IMR-90 (cell line): ENCODE measurements around the gene ZSCAN10. TPM values are rescaled to one million over a fixed set of nuclear protein-coding genes. Genes with fewer than 3 reads are reported as not detected.

Experiments
- ATAC-seq: fragments of 200-7000 bp; cut with Tn5 transposase; 2 replicates; pipeline ENCODE4 v1.9.1; 2020; ENCODE audit warnings: low read depth, mild to moderate bottlenecking, moderate library complexity
- BruUV-seq: library from RNA; stranded (reverse); fragments of 400-500 nt; replicated peaks from 2 replicates; lab custom pipeline; 2021; lab: Mats Ljungman, UMichigan
- CTCF ChIA-PET: fragments of 300-600 bp; formaldehyde crosslinking; extraction: SDS; loops from one replicate; lab custom pipeline; 2021; ENCODE audit warnings: antibody characterized with exemption; lab: Yijun Ruan, JAX
- POLR2A ChIA-PET: fragments of 300-600 bp; sonication (Branson Sonifier 250); formaldehyde crosslinking; loops from one replicate; lab custom pipeline; 2022; ENCODE audit warnings: antibody characterized with exemption; ENCODE audit not compliant: unreplicated experiment; lab: Charles Lee
- DNase-seq: peaks from one replicate; pipeline ENCODE4 v3.0.0; 2013
- H2AFZ ChIP-seq: replicated peaks from 2 replicates; pipeline ENCODE3; 2013; ENCODE audit warnings: low read length, mild to moderate bottlenecking; ENCODE audit not compliant: poor library complexity
- H2AK5ac ChIP-seq: 2 replicates; pipeline ENCODE4 v1.6.1; 2013; ENCODE audit warnings: low read depth, low read length, inconsistent platforms
- H2AK9ac ChIP-seq: replicated peaks from 2 replicates; pipeline ENCODE3; 2013; ENCODE audit warnings: mild to moderate bottlenecking, low read depth, low read length, moderate library complexity; ENCODE audit not compliant: poor library complexity
- H2BK120ac ChIP-seq: 2 replicates; pipeline ENCODE4 v1.6.1; 2013; ENCODE audit warnings: low read depth, low read length, inconsistent platforms
- H2BK15ac ChIP-seq: 3 replicates; pipeline ENCODE4 v1.6.1; 2013; ENCODE audit warnings: low read depth, low read length, inconsistent platforms
- H2BK20ac ChIP-seq: 2 replicates; pipeline ENCODE4 v1.6.1; 2013; ENCODE audit warnings: low read depth, mild to moderate bottlenecking, inconsistent platforms, low read length, moderate library complexity
- H2BK5ac ChIP-seq: 2 replicates; pipeline ENCODE4 v1.6.1; 2013; ENCODE audit warnings: mild to moderate bottlenecking, low read depth, low read length, inconsistent platforms; ENCODE audit not compliant: poor library complexity, severe bottlenecking
- H3K14ac ChIP-seq: replicated peaks from 2 replicates; pipeline ENCODE4 v1.6.1; 2013; ENCODE audit warnings: low read depth, low read length, inconsistent platforms
- H3K18ac ChIP-seq: 2 replicates; pipeline ENCODE4 v1.6.1; 2013; ENCODE audit warnings: low read depth, low read length, control low read depth
- H3K23ac ChIP-seq: 2 replicates; pipeline ENCODE4 v1.6.1; 2013; ENCODE audit warnings: low read depth, low read length, inconsistent platforms
- H3K27ac ChIP-seq: 2 replicates; pipeline ENCODE4 v1.5.1; 2013; ENCODE audit warnings: mild to moderate bottlenecking, control low read depth, low read length; ENCODE audit not compliant: insufficient read depth
- H3K27me3 ChIP-seq: 2 replicates; pipeline ENCODE4 v1.6.1; 2013; ENCODE audit warnings: low read length; ENCODE audit not compliant: control insufficient read depth, insufficient read depth
- H3K36me3 ChIP-seq: 2 replicates; pipeline ENCODE4 v1.6.1; 2013; ENCODE audit warnings: low read length, mixed read lengths; ENCODE audit not compliant: control insufficient read depth, insufficient read depth
- H3K4ac ChIP-seq: 2 replicates; pipeline ENCODE4 v1.6.1; 2013; ENCODE audit warnings: low read depth, low read length, inconsistent platforms
- H3K4me1 ChIP-seq: 2 replicates; pipeline ENCODE4 v1.6.1; 2013; ENCODE audit warnings: low read length, mixed read lengths; ENCODE audit not compliant: control insufficient read depth, insufficient read depth
- H3K4me2 ChIP-seq: 2 replicates; pipeline ENCODE4 v1.6.1; 2013; ENCODE audit warnings: low read depth, mild to moderate bottlenecking, control low read depth, low read length, moderate library complexity
- H3K4me3 ChIP-seq: 2 replicates; pipeline ENCODE4 v1.5.1; 2013; ENCODE audit warnings: low read depth, mild to moderate bottlenecking, control low read depth, low read length, moderate library complexity; ENCODE audit not compliant: insufficient read depth
- H3K56ac ChIP-seq: 2 replicates; pipeline ENCODE4 v1.6.1; 2013; ENCODE audit warnings: low read length, inconsistent platforms; ENCODE audit not compliant: insufficient read depth; ENCODE audit errors: extremely low read depth
- H3K79me1 ChIP-seq, 2 experiments: 2 replicates each; pipeline ENCODE4 v1.6.1; 2013; ENCODE audit warnings: low read length in 2 of 2, inconsistent platforms in 1 of 2, low read depth in 1 of 2
- H3K9ac ChIP-seq: 2 replicates; pipeline ENCODE4 v1.6.1; 2013; ENCODE audit warnings: low read depth, low read length, control low read depth
- H3K9me1 ChIP-seq: 2 replicates; pipeline ENCODE4 v1.6.1; 2013; ENCODE audit warnings: low read length, inconsistent platforms; ENCODE audit not compliant: insufficient read depth
- H3K9me3 ChIP-seq: 2 replicates; pipeline ENCODE4 v1.6.1; 2013; ENCODE audit warnings: low read length; ENCODE audit not compliant: control insufficient read depth, insufficient read depth
- H4K20me1 ChIP-seq: 2 replicates; pipeline ENCODE4 v1.6.1; 2013; ENCODE audit warnings: low read length, inconsistent platforms; ENCODE audit not compliant: insufficient read depth
- H4K5ac ChIP-seq: 2 replicates; pipeline ENCODE4 v1.6.1; 2013; ENCODE audit warnings: mild to moderate bottlenecking, low read depth, low read length, control low read depth
- H4K8ac ChIP-seq, 2 experiments: 2 replicates each; pipeline ENCODE4 v1.6.1; 2013; ENCODE audit warnings: low read depth in 2 of 2, low read length in 2 of 2, control low read depth in 1 of 2, inconsistent platforms in 1 of 2
- H4K91ac ChIP-seq: 2 replicates; pipeline ENCODE4 v1.6.1; 2013; ENCODE audit warnings: low read depth, low read length, inconsistent platforms; ENCODE audit not compliant: insufficient read depth
- BHLHE40 ChIP-seq: fragments of 150-350 bp; IDR thresholded peaks from 2 replicates; pipeline ENCODE4 v1.6.1; 2016; ENCODE audit warnings: mild to moderate bottlenecking, low read depth, low read length
- CEBPB ChIP-seq: IDR thresholded peaks from 2 replicates; pipeline ENCODE4 v1.6.1; 2012; ENCODE audit warnings: low read depth, low read length, improper control_type of control experiment
- CHD1 ChIP-seq: IDR thresholded peaks from 2 replicates; pipeline ENCODE4 v1.6.1; 2012; ENCODE audit warnings: low read depth, low read length, improper control_type of control experiment
- ELK1 ChIP-seq: fragments of 150-350 bp; IDR thresholded peaks from 2 replicates; pipeline ENCODE4 v1.6.1; 2016; ENCODE audit warnings: low read depth, mild to moderate bottlenecking, low read length, moderate library complexity, borderline replicate concordance
- FOS ChIP-seq: fragments of 150-350 bp; IDR thresholded peaks from 2 replicates; pipeline ENCODE4 v1.6.1; 2016; ENCODE audit warnings: low read depth, low read length
- MAZ ChIP-seq: IDR thresholded peaks from 2 replicates; pipeline ENCODE4 v1.6.1; 2012; ENCODE audit warnings: low read depth, mild to moderate bottlenecking, low read length, improper control_type of control experiment, moderate library complexity, borderline replicate concordance
- MXI1 ChIP-seq: IDR thresholded peaks from 2 replicates; pipeline ENCODE4 v1.6.1; 2012; ENCODE audit warnings: low read depth, mild to moderate bottlenecking, low read length, moderate library complexity, borderline replicate concordance
- NFE2L2 ChIP-seq: fragments of 150-350 bp; IDR thresholded peaks from 2 replicates; pipeline ENCODE4 v1.6.1; 2016; ENCODE audit warnings: low read depth, mild to moderate bottlenecking, low read length
- RCOR1 ChIP-seq: IDR thresholded peaks from 2 replicates; pipeline ENCODE4 v1.6.1; 2012; ENCODE audit warnings: mild to moderate bottlenecking, low read length, improper control_type of control experiment; ENCODE audit not compliant: insufficient replicate concordance
- RFX5 ChIP-seq: IDR thresholded peaks from 2 replicates; pipeline ENCODE4 v1.8.0; 2012; ENCODE audit warnings: low read depth, mild to moderate bottlenecking, low read length, moderate library complexity
- USF2 ChIP-seq: fragments of 150-350 bp; IDR thresholded peaks from 2 replicates; pipeline ENCODE4 v1.6.1; 2017; ENCODE audit warnings: mild to moderate bottlenecking, antibody characterized with exemption, low read length, low read depth
- WGBS, 2 experiments: methylation state at CpG; one replicate each; pipeline versions ENCODE4 v1.1.5 to v1.1.7; 2013; ENCODE audit warnings: missing lambda C conversion rate in 2 of 2; ENCODE audit not compliant: insufficient read length in 1 of 2; ENCODE audit errors: extremely low coverage in 2 of 2; 5-methylcytosine and 5-hydroxymethylcytosine counted together
- dilution Hi-C: fragments of 300-500 bp; cut with HindIII; formaldehyde crosslinking; loops from one replicate; pipeline ENCODE4 v1.14.3; 2018; ENCODE audit warnings: low sequenced_read_pairs; ENCODE audit not compliant: unreplicated experiment
- in situ Hi-C: fragments of 300-500 bp; cut with MboI; formaldehyde crosslinking; loops from 3 replicates; pipeline ENCODE4 v1.14.3; 2019; ENCODE audit warnings: low sequenced_read_pairs, inconsistent platforms, mixed read lengths
- intact Hi-C: fragments of 100-400 bp; cut with micrococcal nuclease; formaldehyde crosslinking; loops from 2 replicates; pipeline ENCODE4 v1.10.0; 2022
- polyA plus RNA-seq, 3 experiments: library from polyadenylated mRNA; depleted of rRNA; stranded (reverse); fragments of >200 nt; gene quantifications; 2 replicates each; pipeline ENCODE4 v1.2.3, GENCODE V29; 2012; ENCODE audit warnings: low replicate concordance in 1 of 3
- total RNA-seq: library from RNA; depleted of rRNA; stranded (reverse); fragments of >200 nt; gene quantifications from 2 replicates; pipeline ENCODE4 v1.2.3, GENCODE V29; 2012

The ZSCAN10 gene
- total and polyA plus RNA-seq, 2 of the 4 experiments (the other 2 are of a cell fraction): not detected

GRCh38 chr16:3147757-3148104, 48.6 kb upstream of the ZSCAN10 start (continued):
- TF ChIP-seq USF2: no peak
- no peak for TF ChIP-seq RCOR1
- TF ChIP-seq CHD1: no peak

- Histone ChIP-seq H2BK120ac (no peak overlapping the region), H2BK5ac (no peak overlapping the region), H2AFZ (no peak overlapping the region), H3K18ac (no peak overlapping the region), H3K9ac (no peak overlapping the region), H2BK15ac (no peak overlapping the region), H4K20me1 (peaks cover 6% of the 10 kb centered on the region), H4K91ac (no peak overlapping the region), H3K9me1 (0 out of 2 replicates have a peak, but pooled peaks cover 10% of the 10 kb centered on the region), H4K5ac (no peak overlapping the region), H3K14ac (no peak overlapping the region), H3K27me3 (no peaks in the 10 kb centered on the region), H3K4me2 (no peak overlapping the region), H4K8ac (no peak overlapping the region), H3K4me1 (peaks cover 3% of the 10 kb centered on the region; the same call in 1 of the 2 replicates), H3K4me3 (no peak overlapping the region), H2AK9ac (no peak overlapping the region), H3K27ac (no peak overlapping the region), H3K23ac (no peak overlapping the region), H2AK5ac (no peak overlapping the region), H3K79me1 (peaks cover 0 to 13% of the 10 kb centered on the region in 2 experiments; a peak in 2 of 4 replicates), H2BK20ac (no peak overlapping the region), H3K9me3 (no peaks in the 10 kb centered on the region), H3K4ac (no peak overlapping the region), H3K36me3 (peaks cover 7% of the 10 kb centered on the region), H3K56ac (no peak overlapping the region)
- no TSS peak for BruUV-seq
- intact Hi-C loops: no loop called here
- POLR2A ChIA-PET: interaction anchor here (0.6 kb wide), 1 partner anchor 84 kb away, joined by 3 read pairs; no protein-coding TSS in a partner anchor
- DNase-seq: no peak
- WGBS, 2 experiments: 77% methylated on average over 8 of the region's 16 CpGs; no CpG with 5 or more reads in 1 of the 2 experiments
- in situ Hi-C loops: no loop called here
- dilution Hi-C loops: no loop called here
- no peak for ATAC-seq
- CTCF ChIA-PET: no interaction called here
- TF ChIP-seq ELK1 (no peak), USF2 (no peak), RFX5 (no peak), MXI1 (no peak), BHLHE40 (no peak), MAZ (no peak), RCOR1 (no peak), CHD1 (no peak), NFE2L2 (no peak), CEBPB (no peak), FOS (no peak)
Measured at GRCh38 chr16:3147046-3147756, 48.1 kb upstream of the ZSCAN10 start.
